B cell (primary cell): ENCODE measurements around the gene CENPP. TPM values are rescaled to one million over a fixed set of nuclear protein-coding genes. Genes with fewer than 3 reads are reported as not detected.

Experiments
- ATAC-seq: fragments of 200-7000 bp; cut with Tn5 transposase; one replicate; pipeline ENCODE4 v1.10.0; 2021; ENCODE audit warnings: low read depth, mild to moderate bottlenecking, moderate number of reproducible peaks, moderate library complexity
- CTCF ChIA-PET: fragments of 350-600 bp; sonication (Branson Sonifier 250); formaldehyde crosslinking; loops from one replicate; lab custom pipeline; 2021; ENCODE audit warnings: antibody characterized with exemption, inconsistent platforms; lab: Charles Lee
- POLR2A ChIA-PET: fragments of 350-600 bp; sonication (Branson Sonifier 250); formaldehyde crosslinking; loops from one replicate; lab custom pipeline; 2021; ENCODE audit warnings: antibody characterized with exemption; lab: Charles Lee
- DNase-seq: peaks from one replicate; pipeline ENCODE4 v3.0.0; 2013
- H2AFZ ChIP-seq: 2 replicates; pipeline ENCODE4 v1.6.1; 2012; ENCODE audit warnings: mild to moderate bottlenecking, low read depth, low read length; ENCODE audit not compliant: insufficient read depth, poor library complexity, severe bottlenecking
- H3K27ac ChIP-seq, 2 donors: 1 replicate in 1 of 2; 2 replicates in 1 of 2; pipeline ENCODE4 v1.5.1; 2012 to 2013; ENCODE audit warnings: low read length in 2 of 2, mild to moderate bottlenecking in 2 of 2, moderate library complexity in 1 of 2
- H3K27me3 ChIP-seq, 4 experiments: fragments of 200-600 bp in 1 of 4; sonication (generic) in 1 of 4; replicated peaks in 1 of 4; 1 replicate in 2 of 4; 2 replicates in 2 of 4; pipeline versions ENCODE4 v1.6.1 to v1.7.0; 2013 to 2016; ENCODE audit warnings: low read length in 3 of 4, mild to moderate bottlenecking in 2 of 4, mixed read lengths in 1 of 4, moderate library complexity in 1 of 4; ENCODE audit not compliant: insufficient read depth in 4 of 4, control insufficient read depth in 3 of 4; ENCODE audit errors: control extremely low read depth in 1 of 4
- H3K36me3 ChIP-seq, 2 experiments: replicated peaks in 1 of 2; 1 replicate in 1 of 2; 2 replicates in 1 of 2; pipeline versions ENCODE4 v1.6.1 to v1.7.1; 2013; ENCODE audit warnings: low read length in 1 of 2; ENCODE audit not compliant: insufficient read depth in 2 of 2, control insufficient read depth in 1 of 2; ENCODE audit errors: control extremely low read depth in 1 of 2, extremely low read depth in 1 of 2
- H3K4me1 ChIP-seq, 2 donors: fragments of 200-600 bp in 1 of 2; sonication (generic) in 1 of 2; 1 replicate in 1 of 2; 2 replicates in 1 of 2; pipeline versions ENCODE4 v1.5.1 to v1.6.1; 2013 to 2017; ENCODE audit warnings: low read length in 2 of 2; ENCODE audit not compliant: control insufficient read depth in 2 of 2, insufficient read depth in 2 of 2
- H3K4me2 ChIP-seq: replicated peaks from 2 replicates; pipeline ENCODE3; 2012; ENCODE audit warnings: mild to moderate bottlenecking, low read depth, low read length; ENCODE audit not compliant: poor library complexity, severe bottlenecking
- H3K4me3 ChIP-seq, 5 experiments: fragments of 200-600 bp in 1 of 5; sonication (generic) in 1 of 5; 1 replicate in 3 of 5; 2 replicates in 2 of 5; pipeline versions ENCODE4 v1.5.1 to v1.7.0; 2011 to 2016; ENCODE audit warnings: low read length in 4 of 5, mild to moderate bottlenecking in 4 of 5, low read depth in 2 of 5, control low read depth in 1 of 5, moderate library complexity in 1 of 5; ENCODE audit not compliant: insufficient read depth in 1 of 5; ENCODE audit errors: control extremely low read depth in 1 of 5, extremely low read depth in 1 of 5
- H3K79me2 ChIP-seq: fragments of 200-600 bp; sonication (generic); one replicate; pipeline ENCODE4 v1.6.0; 2016; ENCODE audit warnings: low read length; ENCODE audit not compliant: control insufficient read depth, insufficient read depth
- H3K9ac ChIP-seq: fragments of 200-600 bp; sonication (generic); 2 replicates; pipeline ENCODE4 v1.6.1; 2017; ENCODE audit warnings: mild to moderate bottlenecking, low read length, moderate library complexity
- H3K9me3 ChIP-seq, 3 donors: one replicate each; pipeline versions ENCODE4 v1.6.1 to v1.7.1; 2013; ENCODE audit warnings: low read length in 2 of 3; ENCODE audit not compliant: control insufficient read depth in 2 of 3, insufficient read depth in 1 of 3; ENCODE audit errors: control extremely low read depth in 1 of 3
- H4K20me1 ChIP-seq: 2 replicates; pipeline ENCODE4 v1.6.0; 2012; ENCODE audit warnings: mild to moderate bottlenecking, low read length; ENCODE audit not compliant: insufficient read depth, control insufficient read depth, poor library complexity, severe bottlenecking
- H3K27ac Mint-ChIP-seq: one replicate; pipeline ENCODE4 v1.8.0; 2021; ENCODE audit warnings: mixed read lengths
- H3K27me3 Mint-ChIP-seq: one replicate; pipeline ENCODE4 v1.8.0; 2021; ENCODE audit warnings: mixed read lengths
- H3K4me1 Mint-ChIP-seq: one replicate; pipeline ENCODE4 v1.8.0; 2021; ENCODE audit warnings: mixed read lengths
- H3K4me3 Mint-ChIP-seq: one replicate; pipeline ENCODE4 v1.8.0; 2021; ENCODE audit warnings: mixed read lengths
- H3K9me3 Mint-ChIP-seq: one replicate; pipeline ENCODE4 v1.8.0; 2022; ENCODE audit warnings: mixed read lengths; ENCODE audit not compliant: insufficient read depth
- EZH2 ChIP-seq: IDR thresholded peaks from 2 replicates; pipeline ENCODE4 v1.6.1; 2012; ENCODE audit warnings: borderline replicate concordance, low read depth, mild to moderate bottlenecking, moderate library complexity, low read length; ENCODE audit not compliant: insufficient read depth, poor library complexity, severe bottlenecking
- WGBS: methylation state at CpG from one replicate; pipeline ENCODE4 v1.1.5; 2013; ENCODE audit warnings: missing lambda C conversion rate; ENCODE audit not compliant: insufficient coverage; 5-methylcytosine and 5-hydroxymethylcytosine counted together
- intact Hi-C: fragments of 100-400 bp; cut with micrococcal nuclease; formaldehyde crosslinking; loops from one replicate; pipeline ENCODE4 v1.10.0; 2022
- polyA plus RNA-seq: library from polyadenylated mRNA; depleted of rRNA; stranded (reverse); fragments of >200 nt; gene quantifications from 2 replicates; pipeline ENCODE4 v1.2.3, GENCODE V29; 2012
- total RNA-seq, 2 donors: library from RNA; stranded (reverse); fragments of 120-200 nt in 1 of 2; gene quantifications; 1 replicate in 1 of 2; 2 replicates in 1 of 2; pipeline versions ENCODE4 v1.2.3 to v1.2.4, GENCODE V29; 2013 to 2022
- TF ChIP-seq, protein P1 (sequence below): fragments of 200-600 bp; IDR thresholded peaks from one replicate; pipeline ENCODE4 v1.8.0; 2022; ENCODE audit warnings: antibody characterized with exemption, mild to moderate bottlenecking

The CENPP gene
- total and polyA plus RNA-seq, 2 donors (not counting 1 experiment from before 2014, with no cell fraction given): 1.4 to 6.2 TPM

DNA sequence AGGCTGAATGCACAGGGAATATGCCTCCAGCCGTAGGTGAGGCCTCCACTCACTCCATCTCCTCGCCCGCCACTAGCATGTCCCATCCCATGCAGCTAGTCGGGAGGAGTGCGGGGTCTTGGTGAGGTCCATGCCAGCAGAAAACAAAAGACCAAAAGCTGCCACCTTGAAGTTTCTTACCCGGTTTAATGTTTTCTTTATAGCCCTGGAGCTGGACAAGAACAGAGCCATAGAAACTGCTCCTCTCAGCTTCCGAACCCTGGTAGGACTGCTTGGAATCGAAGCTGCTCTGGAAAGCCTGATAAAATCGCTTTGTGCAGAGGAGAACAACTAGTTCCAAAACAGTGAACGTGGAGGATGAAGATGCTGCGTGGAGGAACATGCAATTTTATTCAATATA, 287.1 kb downstream of the CENPP start:
- Histone ChIP-seq H2AFZ (no peak overlapping the region), H3K9me3 (no peaks in the 10 kb centered on the region), H3K36me3 (peaks cover 0 to 51% of the 10 kb centered on the region in 2 experiments), H3K4me3 (no peak overlapping the region), H3K79me2 (no peaks in the 10 kb centered on the region), H3K9ac (no peak overlapping the region), H3K4me1 (no peaks in the 10 kb centered on the region), H3K27ac (no peak overlapping the region), H3K4me2 (no peak overlapping the region), H4K20me1 (no peaks in the 10 kb centered on the region), H3K27me3 (no peaks in the 10 kb centered on the region)
- Mint-ChIP-seq H3K4me1 (no peaks in the 10 kb centered on the region), H3K27me3 (no peaks in the 10 kb centered on the region), H3K4me3 (no peak overlapping the region), H3K9me3 (no peaks in the 10 kb centered on the region), H3K27ac (no peak overlapping the region)
- CTCF ChIA-PET: no interaction called here
- no peak for DNase-seq
- intact Hi-C loops: no loop called here
- TF ChIP-seq, protein P1, sequence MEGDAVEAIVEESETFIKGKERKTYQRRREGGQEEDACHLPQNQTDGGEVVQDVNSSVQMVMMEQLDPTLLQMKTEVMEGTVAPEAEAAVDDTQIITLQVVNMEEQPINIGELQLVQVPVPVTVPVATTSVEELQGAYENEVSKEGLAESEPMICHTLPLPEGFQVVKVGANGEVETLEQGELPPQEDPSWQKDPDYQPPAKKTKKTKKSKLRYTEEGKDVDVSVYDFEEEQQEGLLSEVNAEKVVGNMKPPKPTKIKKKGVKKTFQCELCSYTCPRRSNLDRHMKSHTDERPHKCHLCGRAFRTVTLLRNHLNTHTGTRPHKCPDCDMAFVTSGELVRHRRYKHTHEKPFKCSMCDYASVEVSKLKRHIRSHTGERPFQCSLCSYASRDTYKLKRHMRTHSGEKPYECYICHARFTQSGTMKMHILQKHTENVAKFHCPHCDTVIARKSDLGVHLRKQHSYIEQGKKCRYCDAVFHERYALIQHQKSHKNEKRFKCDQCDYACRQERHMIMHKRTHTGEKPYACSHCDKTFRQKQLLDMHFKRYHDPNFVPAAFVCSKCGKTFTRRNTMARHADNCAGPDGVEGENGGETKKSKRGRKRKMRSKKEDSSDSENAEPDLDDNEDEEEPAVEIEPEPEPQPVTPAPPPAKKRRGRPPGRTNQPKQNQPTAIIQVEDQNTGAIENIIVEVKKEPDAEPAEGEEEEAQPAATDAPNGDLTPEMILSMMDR: no peak
- TF ChIP-seq EZH2: no peak
- ATAC-seq: no peak
- WGBS: 94% methylated on average over 8 of the region's 11 CpGs
- POLR2A ChIA-PET: no interaction called here

DNA sequence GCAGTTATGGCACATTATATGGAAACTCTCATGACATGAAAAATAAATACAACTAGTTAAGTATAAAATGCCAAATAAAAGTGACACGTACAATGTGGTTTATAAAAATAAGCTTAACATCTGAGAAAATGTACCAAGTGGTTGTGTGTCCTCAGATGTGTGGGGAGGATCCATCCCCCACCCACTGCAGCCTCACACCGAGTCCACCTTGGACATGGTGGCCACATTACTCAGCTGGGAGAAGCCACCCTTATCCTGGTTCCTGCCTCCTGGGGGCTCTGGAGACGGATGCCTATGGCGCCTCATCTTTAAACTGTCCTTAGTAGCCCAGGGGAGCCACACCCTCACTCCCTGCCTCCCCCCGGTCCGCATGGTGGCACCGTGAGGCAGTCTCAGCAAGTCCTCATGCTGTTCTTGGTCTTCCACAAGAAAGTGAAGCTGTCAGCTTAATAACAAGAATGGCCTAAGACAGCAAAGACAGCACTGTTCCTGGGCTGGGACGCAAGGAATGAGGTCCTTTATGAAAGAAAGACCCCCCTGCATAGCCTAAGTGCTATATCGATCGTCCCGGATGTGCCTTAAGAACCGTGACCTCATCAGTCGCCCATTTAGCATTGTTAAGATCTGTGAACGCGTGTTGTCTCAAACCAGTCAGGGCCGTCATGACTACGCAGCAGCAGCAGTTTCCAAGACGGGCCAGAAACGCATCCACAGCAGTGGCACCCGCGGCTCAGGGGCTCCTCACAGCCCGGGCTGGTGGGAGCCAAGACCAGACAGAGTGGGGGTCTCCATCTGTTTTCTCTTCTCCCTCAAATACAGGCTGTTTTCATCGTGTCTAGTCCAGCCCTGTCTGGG, 287.7 kb downstream of the CENPP start:
- Histone ChIP-seq H3K4me3 (no peak overlapping the region), H3K4me1 (no peaks in the 10 kb centered on the region), H3K9me3 (no peaks in the 10 kb centered on the region), H2AFZ (no peak overlapping the region), H3K36me3 (peaks cover 0 to 58% of the 10 kb centered on the region in 2 experiments), H3K9ac (no peak overlapping the region), H3K27ac (no peak overlapping the region), H4K20me1 (no peaks in the 10 kb centered on the region), H3K27me3 (no peaks in the 10 kb centered on the region), H3K4me2 (no peak overlapping the region), H3K79me2 (no peaks in the 10 kb centered on the region)
- ChIA-PET POLR2A (no interaction called here), CTCF (no interaction called here)
- ATAC-seq (no peak), DNase-seq (no peak)
- Mint-ChIP-seq H3K27ac (no peak overlapping the region), H3K27me3 (no peaks in the 10 kb centered on the region), H3K4me3 (no peak overlapping the region), H3K4me1 (no peaks in the 10 kb centered on the region), H3K9me3 (no peaks in the 10 kb centered on the region)
- TF ChIP-seq, protein P1: no peak
- TF ChIP-seq EZH2: no peak
- 98% methylated on average over 22 of the region's 23 CpGs for WGBS
- intact Hi-C loops: no loop called here
